OCI-LY3 (cell line): Measurements from ENCODE around the gene LHFPL2.
A peak's percentile ranks its signal among the peaks of the same experiment; 100 is the strongest.

Source experiments
- H2AFZ ChIP-seq: fragments of 200-600, 300-600 bp; shearing (Covaris generic); 2 replicates; pipeline ENCODE4 v1.6.0; 2014; ENCODE audit warnings: antibody characterized with exemption, low read depth, low read length
- H3K27ac ChIP-seq: fragments of 200-600, 300-600 bp; sonication (generic); 2 replicates; pipeline ENCODE4 v1.5.1; 2014; ENCODE audit warnings: mild to moderate bottlenecking, low read length, moderate library complexity, mixed read lengths
- H3K27me3 ChIP-seq: fragments of 200-600, 300-600 bp; sonication (generic); 2 replicates; pipeline ENCODE4 v1.6.1; 2014; ENCODE audit warnings: low read depth, low read length, mixed read lengths
- H3K36me3 ChIP-seq: fragments of 200-600, 300-600 bp; sonication (generic); replicated peaks from 2 replicates; pipeline ENCODE3; 2014; ENCODE audit warnings: low read depth, low read length, mixed read lengths
- H3K4me1 ChIP-seq: fragments of 300-600, 200-600 bp; sonication (generic); 2 replicates; pipeline ENCODE4 v1.6.1; 2014; ENCODE audit warnings: low read length, mixed read lengths
- H3K4me2 ChIP-seq: fragments of 200-600, 300-600 bp; sonication (generic); 2 replicates; pipeline ENCODE4 v1.6.1; 2014; ENCODE audit warnings: low read length, mixed read lengths
- H3K4me3 ChIP-seq: fragments of 300-600, 200-600 bp; sonication (generic); 2 replicates; pipeline ENCODE4 v1.5.1; 2014; ENCODE audit warnings: antibody characterized with exemption, mild to moderate bottlenecking, low read length, moderate library complexity
- H3K79me2 ChIP-seq: fragments of 300-600, 200-600 bp; shearing (Covaris generic); 2 replicates; pipeline ENCODE4 v1.6.1; 2014; ENCODE audit warnings: mild to moderate bottlenecking, low read length, mixed read lengths
- H3K9ac ChIP-seq: fragments of 300-600, 200-600 bp; shearing (Covaris generic); 2 replicates; pipeline ENCODE4 v1.6.0; 2014; ENCODE audit warnings: mild to moderate bottlenecking, low read length, moderate library complexity
- H3K9me3 ChIP-seq: fragments of 200-600, 300-600 bp; shearing (Covaris generic); 2 replicates; pipeline ENCODE4 v1.6.1; 2014; ENCODE audit warnings: low read length, mixed read lengths; ENCODE audit not compliant: insufficient read depth
- H4K20me1 ChIP-seq: fragments of 200-600, 300-600 bp; sonication (generic); 2 replicates; pipeline ENCODE4 v1.6.1; 2016; ENCODE audit warnings: low read length, mixed read lengths; ENCODE audit not compliant: insufficient read depth
- EZH2phosphoT487 ChIP-seq: fragments of 200-600 bp; shearing (Covaris generic); IDR thresholded peaks from 2 replicates; pipeline ENCODE4 v1.6.1; 2018; ENCODE audit warnings: antibody characterized with exemption, mixed run types, low read depth
- TF ChIP-seq, protein P1 (sequence below): fragments of 200-600, 300-600 bp; sonication (generic); IDR thresholded peaks from 2 replicates; pipeline ENCODE4 v1.5.1; 2014; ENCODE audit warnings: antibody characterized with exemption, low read length, low read depth

The LHFPL2 gene

DNA sequence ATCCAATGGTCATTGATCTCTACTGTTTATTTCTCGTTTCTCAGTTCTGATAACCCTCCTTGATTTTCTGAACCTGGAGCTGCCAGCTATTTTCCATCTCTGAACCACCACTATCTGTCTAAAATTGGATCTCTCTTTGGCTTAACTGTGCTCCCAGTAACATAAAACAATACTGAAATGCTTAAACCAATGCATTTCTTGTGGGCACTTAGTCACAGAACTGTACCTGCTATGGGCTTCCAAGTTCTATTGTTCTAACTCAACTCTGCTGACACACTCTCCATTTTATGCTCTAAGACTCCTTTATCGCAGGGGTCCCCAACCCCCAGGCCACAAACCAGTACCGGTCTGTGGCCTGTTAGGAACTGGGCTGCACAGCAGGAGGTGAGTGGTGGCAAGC, 120.6 kb downstream of the LHFPL2 start:
- Histone ChIP-seq H3K27ac (no peak overlapping the region), H3K9me3 (no peaks in the 10 kb centered on the region), H3K79me2 (no peaks in the 10 kb centered on the region), H3K9ac (no peak overlapping the region), H4K20me1 (no peaks in the 10 kb centered on the region), H3K36me3 (no peaks in the 10 kb centered on the region), H3K27me3 (no peaks in the 10 kb centered on the region), H3K4me3 (no peak overlapping the region), H3K4me1 (peaks cover 5% of the 10 kb centered on the region), H3K4me2 (no peak overlapping the region), H2AFZ (no peak overlapping the region)
- no peak for TF ChIP-seq EZH2phosphoT487
- TF ChIP-seq, protein P1, sequence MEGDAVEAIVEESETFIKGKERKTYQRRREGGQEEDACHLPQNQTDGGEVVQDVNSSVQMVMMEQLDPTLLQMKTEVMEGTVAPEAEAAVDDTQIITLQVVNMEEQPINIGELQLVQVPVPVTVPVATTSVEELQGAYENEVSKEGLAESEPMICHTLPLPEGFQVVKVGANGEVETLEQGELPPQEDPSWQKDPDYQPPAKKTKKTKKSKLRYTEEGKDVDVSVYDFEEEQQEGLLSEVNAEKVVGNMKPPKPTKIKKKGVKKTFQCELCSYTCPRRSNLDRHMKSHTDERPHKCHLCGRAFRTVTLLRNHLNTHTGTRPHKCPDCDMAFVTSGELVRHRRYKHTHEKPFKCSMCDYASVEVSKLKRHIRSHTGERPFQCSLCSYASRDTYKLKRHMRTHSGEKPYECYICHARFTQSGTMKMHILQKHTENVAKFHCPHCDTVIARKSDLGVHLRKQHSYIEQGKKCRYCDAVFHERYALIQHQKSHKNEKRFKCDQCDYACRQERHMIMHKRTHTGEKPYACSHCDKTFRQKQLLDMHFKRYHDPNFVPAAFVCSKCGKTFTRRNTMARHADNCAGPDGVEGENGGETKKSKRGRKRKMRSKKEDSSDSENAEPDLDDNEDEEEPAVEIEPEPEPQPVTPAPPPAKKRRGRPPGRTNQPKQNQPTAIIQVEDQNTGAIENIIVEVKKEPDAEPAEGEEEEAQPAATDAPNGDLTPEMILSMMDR = no peak

DNA sequence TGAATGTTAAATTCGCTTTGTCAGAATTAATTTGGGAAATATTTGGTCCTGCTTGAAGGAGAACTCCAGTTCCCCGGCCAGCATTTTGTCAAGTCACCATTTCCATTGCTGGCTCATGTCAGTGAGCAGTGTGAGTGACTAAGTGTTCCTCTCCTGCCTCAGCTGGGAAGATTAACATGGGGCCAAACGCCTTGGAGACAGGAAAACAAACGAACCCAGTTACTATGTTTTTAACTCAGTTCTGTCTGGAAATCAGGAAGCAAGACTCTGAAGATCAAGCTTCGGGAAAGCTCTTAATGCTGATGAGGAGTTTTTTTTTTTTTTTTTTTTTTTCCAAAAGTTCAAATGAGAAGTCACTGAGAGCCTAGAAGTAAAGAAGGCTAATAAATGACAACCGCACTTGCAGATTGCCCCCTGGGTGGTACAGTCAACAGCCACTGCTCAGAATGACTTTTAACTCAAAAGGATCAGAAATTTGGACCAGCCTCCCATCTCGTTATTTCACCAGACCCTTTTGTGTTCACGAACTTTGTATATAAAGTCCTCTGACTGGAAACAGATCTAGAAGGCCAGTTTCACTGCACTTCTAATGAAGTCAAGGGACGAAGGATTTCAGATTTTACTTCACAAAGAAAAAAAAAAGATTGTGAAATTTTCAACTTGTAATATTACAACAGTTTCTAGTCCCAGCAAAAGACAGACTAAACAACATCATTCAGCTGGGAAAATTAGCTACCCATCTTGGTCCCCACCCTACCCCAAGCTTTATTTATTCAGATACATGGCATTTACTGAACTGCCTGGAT, 121.3 kb downstream of the LHFPL2 start:
- Histone ChIP-seq H3K27me3 (no peaks in the 10 kb centered on the region), H3K79me2 (no peaks in the 10 kb centered on the region), H3K9me3 (no peaks in the 10 kb centered on the region), H3K4me2 (no peak overlapping the region), H3K4me3 (no peak overlapping the region), H3K9ac (no peak overlapping the region), H3K36me3 (no peaks in the 10 kb centered on the region), H4K20me1 (no peaks in the 10 kb centered on the region), H3K27ac (no peak overlapping the region), H3K4me1 (peaks cover 5% of the 10 kb centered on the region), H2AFZ (no peak overlapping the region)
- TF ChIP-seq, protein P1 = no peak
- TF ChIP-seq EZH2phosphoT487 = no peak

- H3K4me2 ChIP-seq = peak overlapping the region; percentile 32
- no peak overlapping the region for H3K27ac ChIP-seq
- TF ChIP-seq, protein P1 = no peak
- TF ChIP-seq EZH2phosphoT487 = no peak
- no peaks in the 10 kb centered on the region for H3K79me2 ChIP-seq
- H2AFZ ChIP-seq = no peak overlapping the region
- H3K36me3 ChIP-seq = no peaks in the 10 kb centered on the region
- H3K9ac ChIP-seq = no peak overlapping the region
- no peaks in the 10 kb centered on the region for H3K9me3 ChIP-seq
- no peaks in the 10 kb centered on the region for H3K27me3 ChIP-seq
- H3K4me3 ChIP-seq = no peak overlapping the region
- H4K20me1 ChIP-seq = no peaks in the 10 kb centered on the region
- H3K4me1 ChIP-seq = peaks cover 5% of the 10 kb centered on the region
These were observed 122.5 kb downstream of the LHFPL2 start for GRCh38 chr5:78526049-78526525.

DNA sequence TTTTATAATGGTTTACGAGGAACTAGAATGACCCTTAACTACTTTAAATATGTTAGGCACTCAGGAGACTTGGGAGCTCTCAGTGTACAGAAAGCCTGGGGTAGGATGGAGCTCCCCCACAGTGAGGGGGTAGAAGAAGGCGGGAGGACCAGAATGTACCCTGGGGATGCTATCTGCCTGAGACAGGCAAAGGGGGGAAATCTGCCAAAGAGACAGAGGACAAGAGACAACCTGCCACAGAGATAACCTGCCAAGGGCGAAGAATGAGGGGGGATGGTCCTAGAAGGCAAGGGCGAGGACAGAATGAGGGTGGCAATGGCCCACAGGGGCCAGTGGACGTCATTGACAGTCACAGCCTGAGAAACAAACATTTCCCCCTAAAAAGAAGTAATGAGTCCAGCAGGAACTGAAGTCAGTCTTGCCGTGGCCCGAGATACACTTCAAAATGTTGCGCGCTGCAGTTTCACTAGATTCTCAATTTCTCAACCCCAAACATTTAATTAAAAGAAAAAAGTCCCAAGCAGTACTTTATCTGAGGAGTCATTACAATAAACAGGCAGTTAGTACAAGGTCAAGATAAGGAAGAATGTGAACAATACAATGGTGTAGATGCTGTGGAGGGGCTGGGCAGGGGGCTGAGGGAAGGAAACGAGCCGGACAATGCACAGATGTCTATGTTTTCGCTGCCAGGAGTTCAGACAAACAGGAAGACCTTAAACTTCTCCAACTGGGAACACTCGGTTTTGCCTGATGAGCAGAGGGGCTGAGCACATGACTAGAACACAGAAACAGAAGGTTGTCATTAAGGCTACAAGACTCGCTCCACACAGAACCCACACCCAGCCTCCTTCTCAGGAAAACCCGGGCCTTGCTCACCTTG, 125.0 kb downstream of the LHFPL2 start:
- Histone ChIP-seq H3K4me2 (no peak overlapping the region), H3K36me3 (no peaks in the 10 kb centered on the region), H3K9ac (no peak overlapping the region), H2AFZ (no peak overlapping the region), H3K9me3 (no peaks in the 10 kb centered on the region), H3K27me3 (no peaks in the 10 kb centered on the region), H3K4me3 (no peak overlapping the region), H4K20me1 (no peaks in the 10 kb centered on the region), H3K4me1 (peaks cover 5% of the 10 kb centered on the region), H3K27ac (no peak overlapping the region), H3K79me2 (no peaks in the 10 kb centered on the region)
- no peak for TF ChIP-seq EZH2phosphoT487
- TF ChIP-seq, protein P1 = no peak
